ENCODE results near the gene GSN. TPM values are rescaled to one million over a fixed set of nuclear protein-coding genes. Genes with fewer than 3 reads are reported as not detected.

The GSN gene
- 157 and 203 TPM in 2 replicates for total RNA-seq (2012; rRNA removed)

- Histone ChIP-seq H3K4me1 (ENCODE audit: control insufficient read depth, insufficient read depth, low read length) (peaks cover 45% of the 10 kb centered on the region), H3K9ac (ENCODE audit: low read depth, low read length) (peak within 1 kb of the TSS; percentile 85), H3K36me3 (ENCODE audit: insufficient read depth, low read length) (no peaks in the 10 kb centered on the region), H3K27me3 (ENCODE audit: control insufficient read depth, insufficient read depth, low read length) (no peaks in the 10 kb centered on the region), H3K4me2 (ENCODE audit: low read length) (peak within 1 kb of the TSS; percentile 94), H3K9me3 (replicated peaks; ENCODE audit: low read length) (no peaks in the 10 kb centered on the region), H3K4me3 (ENCODE audit: low read length) (peak within 1 kb of the TSS; percentile 85)
Measured at GRCh38 chr9:121267689-121268597, at the start of gene GSN. Gene GSN (plus strand): TSS chr9:121268162. CDS start chr9:121301972, 33,810 bp downstream.

GRCh38 chr9:121218357-121219027, 49.5 kb upstream of the GSN start:
- H3K9ac ChIP-seq (ENCODE audit: low read depth, low read length) = no peak overlapping the region
- H3K36me3 ChIP-seq (ENCODE audit: insufficient read depth, low read length) = no peaks in the 10 kb centered on the region
- H3K27me3 ChIP-seq (ENCODE audit: control insufficient read depth, insufficient read depth, low read length) = no peaks in the 10 kb centered on the region
- H3K4me2 ChIP-seq (ENCODE audit: low read length) = no peak overlapping the region
- H3K9me3 ChIP-seq (replicated peaks; ENCODE audit: low read length) = no peaks in the 10 kb centered on the region
- peaks cover 9% of the 10 kb centered on the region for H3K4me1 ChIP-seq (ENCODE audit: control insufficient read depth, insufficient read depth, low read length)
- no peak overlapping the region for H3K4me3 ChIP-seq (ENCODE audit: low read length)

GRCh38 chr9:121219530-121219929, 48.4 kb upstream of the GSN start:
- Histone ChIP-seq H3K4me3 (ENCODE audit: low read length) (no peak overlapping the region), H3K4me1 (ENCODE audit: control insufficient read depth, insufficient read depth, low read length) (peaks cover 9% of the 10 kb centered on the region), H3K9me3 (replicated peaks; ENCODE audit: low read length) (no peaks in the 10 kb centered on the region), H3K4me2 (ENCODE audit: low read length) (no peak overlapping the region), H3K36me3 (ENCODE audit: insufficient read depth, low read length) (no peaks in the 10 kb centered on the region), H3K9ac (ENCODE audit: low read depth, low read length) (no peak overlapping the region), H3K27me3 (ENCODE audit: control insufficient read depth, insufficient read depth, low read length) (no peaks in the 10 kb centered on the region)

GRCh38 chr9:121220996-121221663, 46.8 kb upstream of the GSN start:
- Histone ChIP-seq H3K4me2 (ENCODE audit: low read length) (no peak overlapping the region), H3K27me3 (ENCODE audit: control insufficient read depth, insufficient read depth, low read length) (no peaks in the 10 kb centered on the region), H3K9ac (ENCODE audit: low read depth, low read length) (no peak overlapping the region), H3K9me3 (replicated peaks; ENCODE audit: low read length) (no peaks in the 10 kb centered on the region), H3K36me3 (ENCODE audit: insufficient read depth, low read length) (no peaks in the 10 kb centered on the region), H3K4me1 (ENCODE audit: control insufficient read depth, insufficient read depth, low read length) (peaks cover 12% of the 10 kb centered on the region), H3K4me3 (ENCODE audit: low read length) (no peak overlapping the region)

- Histone ChIP-seq H3K4me2 (ENCODE audit: low read length) (no peak overlapping the region), H3K9me3 (replicated peaks; ENCODE audit: low read length) (no peaks in the 10 kb centered on the region), H3K4me1 (ENCODE audit: control insufficient read depth, insufficient read depth, low read length) (peaks cover 17% of the 10 kb centered on the region), H3K36me3 (ENCODE audit: insufficient read depth, low read length) (no peaks in the 10 kb centered on the region), H3K27me3 (ENCODE audit: control insufficient read depth, insufficient read depth, low read length) (no peaks in the 10 kb centered on the region), H3K9ac (ENCODE audit: low read depth, low read length) (no peak overlapping the region), H3K4me3 (ENCODE audit: low read length) (no peak overlapping the region)
Measured at GRCh38 chr9:121221664-121222055, 46.3 kb upstream of the GSN start.

- H3K9ac ChIP-seq (ENCODE audit: low read depth, low read length) = no peak overlapping the region
- no peak overlapping the region for H3K4me2 ChIP-seq (ENCODE audit: low read length)
- no peaks in the 10 kb centered on the region for H3K36me3 ChIP-seq (ENCODE audit: insufficient read depth, low read length)
- H3K9me3 ChIP-seq (replicated peaks; ENCODE audit: low read length) = no peaks in the 10 kb centered on the region
- H3K4me1 ChIP-seq (ENCODE audit: control insufficient read depth, insufficient read depth, low read length) = peaks cover 17% of the 10 kb centered on the region
- H3K4me3 ChIP-seq (ENCODE audit: low read length) = no peak overlapping the region
- H3K27me3 ChIP-seq (ENCODE audit: control insufficient read depth, insufficient read depth, low read length) = no peaks in the 10 kb centered on the region
Measured at GRCh38 chr9:121222524-121223171, 45.3 kb upstream of the GSN start.

GRCh38 chr9:121225240-121225639, 42.7 kb upstream of the GSN start:
- H3K36me3 ChIP-seq (ENCODE audit: insufficient read depth, low read length) = no peaks in the 10 kb centered on the region
- no peaks in the 10 kb centered on the region for H3K27me3 ChIP-seq (ENCODE audit: control insufficient read depth, insufficient read depth, low read length)
- peaks cover 11% of the 10 kb centered on the region for H3K4me1 ChIP-seq (ENCODE audit: control insufficient read depth, insufficient read depth, low read length)
- H3K9me3 ChIP-seq (replicated peaks; ENCODE audit: low read length) = no peaks in the 10 kb centered on the region
- H3K4me2 ChIP-seq (ENCODE audit: low read length) = no peak overlapping the region
- H3K9ac ChIP-seq (ENCODE audit: low read depth, low read length) = no peak overlapping the region
- H3K4me3 ChIP-seq (ENCODE audit: low read length) = no peak overlapping the region

GRCh38 chr9:121226175-121226574, 41.8 kb upstream of the GSN start:
- H3K4me1 ChIP-seq (ENCODE audit: control insufficient read depth, insufficient read depth, low read length) = peaks cover 11% of the 10 kb centered on the region
- H3K27me3 ChIP-seq (ENCODE audit: control insufficient read depth, insufficient read depth, low read length) = no peaks in the 10 kb centered on the region
- H3K9me3 ChIP-seq (replicated peaks; ENCODE audit: low read length) = no peaks in the 10 kb centered on the region
- H3K36me3 ChIP-seq (ENCODE audit: insufficient read depth, low read length) = no peaks in the 10 kb centered on the region
- no peak overlapping the region for H3K9ac ChIP-seq (ENCODE audit: low read depth, low read length)
- H3K4me3 ChIP-seq (ENCODE audit: low read length) = no peak overlapping the region
- H3K4me2 ChIP-seq (ENCODE audit: low read length) = no peak overlapping the region

GRCh38 chr9:121227862-121228261, 40.1 kb upstream of the GSN start:
- Histone ChIP-seq H3K4me3 (ENCODE audit: low read length) (no peak overlapping the region), H3K9ac (ENCODE audit: low read depth, low read length) (no peak overlapping the region), H3K36me3 (ENCODE audit: insufficient read depth, low read length) (no peaks in the 10 kb centered on the region), H3K9me3 (replicated peaks; ENCODE audit: low read length) (no peaks in the 10 kb centered on the region), H3K4me2 (ENCODE audit: low read length) (no peak overlapping the region), H3K27me3 (ENCODE audit: control insufficient read depth, insufficient read depth, low read length) (no peaks in the 10 kb centered on the region), H3K4me1 (ENCODE audit: control insufficient read depth, insufficient read depth, low read length) (peaks cover 8% of the 10 kb centered on the region)

GRCh38 chr9:121230256-121230655, 37.7 kb upstream of the GSN start:
- no peaks in the 10 kb centered on the region for H3K36me3 ChIP-seq (ENCODE audit: insufficient read depth, low read length)
- no peak overlapping the region for H3K4me3 ChIP-seq (ENCODE audit: low read length)
- no peaks in the 10 kb centered on the region for H3K27me3 ChIP-seq (ENCODE audit: control insufficient read depth, insufficient read depth, low read length)
- H3K9me3 ChIP-seq (replicated peaks; ENCODE audit: low read length) = no peaks in the 10 kb centered on the region
- no peak overlapping the region for H3K9ac ChIP-seq (ENCODE audit: low read depth, low read length)
- peaks cover 19% of the 10 kb centered on the region for H3K4me1 ChIP-seq (ENCODE audit: control insufficient read depth, insufficient read depth, low read length)
- H3K4me2 ChIP-seq (ENCODE audit: low read length) = no peak overlapping the region

GRCh38 chr9:121232251-121232650, 35.7 kb upstream of the GSN start:
- peaks cover 11% of the 10 kb centered on the region for H3K4me1 ChIP-seq (ENCODE audit: control insufficient read depth, insufficient read depth, low read length)
- no peaks in the 10 kb centered on the region for H3K36me3 ChIP-seq (ENCODE audit: insufficient read depth, low read length)
- H3K9me3 ChIP-seq (replicated peaks; ENCODE audit: low read length) = no peaks in the 10 kb centered on the region
- H3K4me3 ChIP-seq (ENCODE audit: low read length) = no peak overlapping the region
- H3K4me2 ChIP-seq (ENCODE audit: low read length) = no peak overlapping the region
- no peaks in the 10 kb centered on the region for H3K27me3 ChIP-seq (ENCODE audit: control insufficient read depth, insufficient read depth, low read length)
- H3K9ac ChIP-seq (ENCODE audit: low read depth, low read length) = no peak overlapping the region
